Erythroblast (primary cell): Measurements from ENCODE around the gene UROD.

Source experiments
- GATA1 ChIP-seq: IDR thresholded peaks from 2 replicates; pipeline ENCODE4 v1.6.1; 2011; ENCODE audit warnings: low read depth, mild to moderate bottlenecking, control low read depth, low read length, moderate library complexity
- POLR2A ChIP-seq: IDR thresholded peaks from 2 replicates; pipeline ENCODE4 v1.6.1; 2011; ENCODE audit warnings: mild to moderate bottlenecking, low read length

DNA sequence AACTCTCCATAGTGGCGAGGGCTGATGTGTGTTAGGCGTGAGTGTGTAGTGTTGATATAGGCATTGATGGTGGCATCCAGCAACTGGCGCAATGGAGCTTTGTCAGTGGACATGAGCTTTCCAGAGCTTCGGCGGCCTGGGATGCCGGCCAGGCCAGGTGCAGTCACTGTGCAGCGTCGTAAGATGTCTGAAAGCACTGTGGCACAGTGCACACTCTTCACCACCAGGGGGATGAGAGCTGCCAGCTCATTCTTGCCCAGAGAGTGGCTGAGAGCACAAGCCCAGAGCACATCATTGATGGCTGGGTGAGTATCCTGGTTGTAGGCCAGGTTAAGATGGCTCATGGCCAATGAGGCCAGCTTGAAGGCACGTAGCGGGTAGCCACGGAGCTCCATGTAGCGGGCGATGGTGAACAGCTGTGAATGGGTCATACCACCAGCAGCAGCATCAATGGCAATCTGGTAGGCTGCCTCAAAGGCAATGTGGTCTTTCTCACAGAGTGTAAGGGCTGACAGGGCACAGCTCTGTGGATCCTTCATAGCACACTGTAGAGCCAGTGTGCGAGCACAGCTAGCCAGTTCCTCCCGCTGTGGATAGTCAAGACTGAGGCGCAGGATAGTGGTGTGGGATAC is 6.7 kb downstream of the UROD start:
- no peak for TF ChIP-seq POLR2A
- TF ChIP-seq GATA1, result no peak
